BJ (cell line): ENCODE results near the gene THAP8. TPM values are rescaled to one million over a fixed set of nuclear protein-coding genes. Genes with fewer than 3 reads are reported as not detected.

Source experiments
- CTCF ChIA-PET: fragments of 350-600 bp; formaldehyde crosslinking; extraction: SDS; loops from one replicate; lab custom pipeline; 2021; ENCODE audit warnings: antibody characterized with exemption, inconsistent platforms; lab: Yijun Ruan, JAX
- POLR2A ChIA-PET: fragments of 300-600 bp; sonication (Branson Sonifier 250); formaldehyde crosslinking; extraction: SDS; loops from one replicate; lab custom pipeline; 2021; ENCODE audit warnings: antibody characterized with exemption; lab: Charles Lee
- DNase-seq: peaks from one replicate; pipeline ENCODE4 v3.0.0-alpha.2; 2011; ENCODE audit warnings: low read depth
- H3K27me3 ChIP-seq: 2 replicates; pipeline ENCODE4 v1.6.0; 2011; ENCODE audit warnings: low read length; ENCODE audit not compliant: control insufficient read depth, insufficient read depth
- H3K36me3 ChIP-seq: 2 replicates; pipeline ENCODE4 v1.5.1; 2011; ENCODE audit warnings: low read length; ENCODE audit not compliant: control insufficient read depth, insufficient read depth
- H3K4me3 ChIP-seq: 2 replicates; pipeline ENCODE4 v1.5.1; 2011; ENCODE audit warnings: low read depth, mild to moderate bottlenecking, control low read depth, low read length
- CTCF ChIP-seq: IDR thresholded peaks from 2 replicates; pipeline ENCODE4 v1.5.1; 2011; ENCODE audit warnings: low read depth, mild to moderate bottlenecking, control low read depth, inconsistent platforms, low read length, moderate library complexity; ENCODE audit not compliant: insufficient read depth
- polyA plus RNA-seq: library from polyadenylated mRNA; depleted of rRNA; stranded (reverse); fragments of >200 nt; gene quantifications from 2 replicates; pipeline ENCODE4 v1.2.3, GENCODE V29; 2011

The THAP8 gene
- polyA plus RNA-seq, 1 experiment: 11.0 TPM

GRCh38 chr19:36099166-36099785 lies 45.2 kb upstream of the THAP8 start:
- peaks cover 4% of the 10 kb centered on the region for H3K36me3 ChIP-seq
- POLR2A ChIA-PET: no interaction called here
- TF ChIP-seq CTCF: no peak
- H3K27me3 ChIP-seq: no peaks in the 10 kb centered on the region
- DNase-seq: no peak
- CTCF ChIA-PET: no interaction called here
- no peak overlapping the region for H3K4me3 ChIP-seq

- ChIA-PET POLR2A (no interaction called here), CTCF (no interaction called here)
- Histone ChIP-seq H3K27me3 (no peaks in the 10 kb centered on the region), H3K36me3 (peaks cover 1% of the 10 kb centered on the region; the same call in 1 of the 2 replicates), H3K4me3 (no peak overlapping the region)
- DNase-seq: no peak
- TF ChIP-seq CTCF: no peak
Measured at GRCh38 chr19:36097036-36097435, 43.0 kb upstream of the THAP8 start.

GRCh38 chr19:36093687-36094086 lies 39.6 kb upstream of the THAP8 start:
- POLR2A ChIA-PET: no interaction called here
- Histone ChIP-seq H3K4me3 (no peak overlapping the region), H3K36me3 (peaks cover 4% of the 10 kb centered on the region), H3K27me3 (no peaks in the 10 kb centered on the region)
- CTCF ChIA-PET: no interaction called here
- no peak for DNase-seq
- TF ChIP-seq CTCF: no peak

- no peak for DNase-seq
- ChIA-PET POLR2A (no interaction called here), CTCF (no interaction called here)
- TF ChIP-seq CTCF: no peak
- Histone ChIP-seq H3K27me3 (no peaks in the 10 kb centered on the region), H3K4me3 (no peak overlapping the region), H3K36me3 (peaks cover 4% of the 10 kb centered on the region)
Measured at GRCh38 chr19:36093146-36093662, 39.1 kb upstream of the THAP8 start.

GRCh38 chr19:36092566-36092965 lies 38.5 kb upstream of the THAP8 start:
- no peaks in the 10 kb centered on the region for H3K27me3 ChIP-seq
- DNase-seq: no peak
- ChIA-PET CTCF (no interaction called here), POLR2A (no interaction called here)
- TF ChIP-seq CTCF: no peak
- H3K4me3 ChIP-seq: no peak overlapping the region
- H3K36me3 ChIP-seq: peaks cover 4% of the 10 kb centered on the region
